ENCODE measurements around the gene CDC42BPB.

CDC42BPB gene

DNA sequence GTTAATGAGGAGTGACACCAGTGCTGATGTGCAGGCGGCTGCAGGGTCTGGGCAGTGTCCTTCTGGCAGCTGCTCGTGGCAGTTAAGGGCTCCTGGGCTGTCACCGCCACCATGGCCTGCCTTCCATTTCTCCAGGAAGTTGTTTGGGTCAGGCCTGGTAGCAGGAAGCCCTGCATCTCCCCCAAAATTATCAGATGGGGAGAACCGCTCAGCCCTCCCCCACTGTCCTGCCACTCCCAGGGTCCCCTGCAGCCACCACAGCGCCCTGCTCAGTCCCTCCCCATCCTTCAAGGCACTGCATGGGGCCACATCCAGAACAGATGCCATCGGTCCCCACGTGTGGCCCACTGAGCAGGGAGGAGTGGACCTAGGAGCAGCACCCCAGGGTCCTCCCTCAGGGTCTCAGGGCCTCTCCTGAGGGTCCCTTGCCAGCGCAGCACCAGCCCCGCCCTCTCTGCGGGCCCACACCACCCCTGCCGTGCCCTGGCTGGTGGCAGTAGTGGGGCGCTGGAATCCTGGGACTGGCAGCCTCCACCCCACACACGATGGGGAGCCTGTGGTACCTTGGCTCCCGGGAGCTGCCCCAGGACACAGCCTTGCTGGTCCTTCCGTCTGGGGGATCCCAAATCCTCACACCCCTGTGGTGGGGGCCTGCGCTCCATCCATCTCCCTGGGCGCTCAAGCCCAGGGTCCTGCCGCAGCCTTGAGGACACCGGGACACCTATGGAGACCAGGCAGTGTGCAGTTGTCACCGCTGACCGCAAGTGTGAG is 145.2 kb downstream of the CDC42BPB start:
- DNase-seq = no peak

DNA sequence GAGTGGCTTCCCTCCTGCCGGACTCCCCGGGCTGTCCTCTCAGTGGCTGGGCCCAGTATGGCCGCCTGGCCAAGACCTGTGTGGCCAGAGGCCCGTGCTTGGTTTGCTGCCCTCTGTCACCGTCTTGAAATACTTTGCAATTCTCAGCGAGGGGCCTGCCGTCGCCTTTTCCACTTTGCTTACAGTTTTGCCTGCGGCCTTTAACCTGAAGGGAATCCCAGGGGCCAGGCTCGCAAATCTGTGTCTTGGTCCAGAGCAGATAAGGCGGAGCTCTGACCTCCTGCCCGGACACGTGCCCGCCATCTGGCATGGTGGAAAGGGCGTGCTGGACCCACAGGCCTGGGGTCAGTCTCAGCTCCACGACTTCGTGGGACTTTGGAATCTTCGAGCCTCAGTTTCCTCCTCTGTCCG is 145.8 kb downstream of the CDC42BPB start:
- DNase-seq = no peak

DNA sequence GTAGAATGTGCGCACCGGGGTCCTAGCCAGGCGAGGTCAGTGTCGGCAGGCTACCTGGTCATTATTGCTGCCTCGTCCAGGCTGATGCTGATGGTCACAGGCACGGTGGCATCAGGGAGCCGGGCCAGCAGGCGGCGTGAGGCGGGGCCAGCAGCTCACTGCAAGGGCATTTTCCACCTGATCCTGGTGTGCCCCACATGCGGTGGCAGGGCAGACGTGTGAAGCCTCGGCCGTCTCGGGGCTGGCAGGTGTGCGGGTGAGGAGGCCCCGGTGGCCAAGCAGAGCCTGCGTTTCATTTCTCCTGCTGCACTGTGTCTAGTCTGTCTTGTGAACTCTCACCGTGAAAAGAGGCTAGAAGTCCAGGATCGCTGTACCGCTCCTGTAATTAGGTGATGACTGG is 146.9 kb downstream of the CDC42BPB start:
- DNase-seq = no peak

DNA sequence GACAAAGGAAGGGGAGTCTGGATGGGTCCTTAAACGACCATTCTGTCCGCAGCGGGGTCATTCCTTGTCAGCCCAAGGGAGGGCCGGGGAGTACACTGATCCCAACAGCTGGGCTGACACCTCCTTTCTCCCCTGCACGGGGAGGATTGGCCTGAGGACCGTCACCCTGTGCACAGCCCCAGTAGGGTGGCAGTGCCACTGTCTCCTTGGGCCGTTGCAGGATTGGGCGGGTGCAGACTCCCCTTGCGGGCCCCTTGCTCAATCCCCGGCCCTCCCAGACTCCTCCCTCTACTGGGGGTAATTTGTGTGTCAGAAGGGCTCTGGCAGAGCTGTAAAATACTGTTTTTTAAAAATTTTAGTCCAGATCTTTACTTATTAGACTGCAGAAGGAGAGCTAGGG is 147.4 kb downstream of the CDC42BPB start:
- DNase-seq = no peak

DNA sequence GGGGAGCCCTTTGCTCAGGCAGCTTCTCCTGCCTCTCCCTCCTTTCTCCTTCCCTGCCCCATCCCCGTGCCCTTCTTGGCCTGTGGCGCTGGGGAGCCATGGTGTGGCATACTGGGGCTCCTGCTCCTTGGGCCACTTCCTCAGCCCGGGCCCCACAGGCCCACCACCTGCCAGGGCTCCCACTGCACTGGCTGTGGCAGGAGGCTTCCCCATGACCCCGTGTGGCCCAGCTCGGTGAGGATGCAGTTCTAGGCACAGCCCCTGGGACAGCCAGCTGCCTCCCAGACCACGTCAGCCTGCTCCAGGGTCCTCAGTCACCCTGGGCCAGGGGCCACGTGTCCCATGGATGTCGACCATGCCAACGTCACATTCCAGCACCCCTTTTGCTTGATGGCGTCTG is 147.9 kb downstream of the CDC42BPB start:
- DNase-seq = no peak

DNA sequence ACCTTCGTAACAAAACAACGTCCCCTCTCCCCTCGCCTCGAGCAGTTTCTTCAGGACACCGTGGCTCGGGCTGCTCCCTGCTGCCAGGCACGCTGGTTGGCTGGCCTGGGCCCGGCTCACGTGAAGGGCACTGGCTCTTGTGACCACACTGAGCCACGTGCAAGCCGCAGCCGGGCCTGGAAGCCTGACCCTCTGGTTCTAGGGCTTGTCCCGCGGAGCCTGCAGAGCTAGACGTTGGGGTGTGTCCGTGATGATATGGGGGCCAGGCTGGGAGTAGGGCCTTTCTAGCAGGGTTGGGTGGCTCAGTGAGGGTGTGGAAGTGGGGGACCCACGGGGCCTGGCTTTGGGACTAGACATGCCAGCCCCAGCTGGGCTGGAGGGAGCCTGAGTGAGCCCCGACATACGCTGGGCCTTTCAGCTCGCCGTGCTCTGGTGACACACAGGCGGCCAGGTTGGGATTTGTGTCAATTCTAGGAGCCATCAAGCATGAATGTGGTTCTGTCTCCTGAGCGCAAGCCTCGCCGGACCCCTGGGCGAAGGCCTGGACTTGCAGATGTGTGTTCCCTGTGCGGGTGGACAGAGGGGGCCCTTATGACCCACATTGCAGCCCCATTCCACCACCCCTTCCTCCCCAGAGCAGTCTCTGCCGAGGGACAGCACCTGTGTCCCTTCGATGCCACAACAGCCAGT is 148.4 kb downstream of the CDC42BPB start:
- no peak for DNase-seq

DNA sequence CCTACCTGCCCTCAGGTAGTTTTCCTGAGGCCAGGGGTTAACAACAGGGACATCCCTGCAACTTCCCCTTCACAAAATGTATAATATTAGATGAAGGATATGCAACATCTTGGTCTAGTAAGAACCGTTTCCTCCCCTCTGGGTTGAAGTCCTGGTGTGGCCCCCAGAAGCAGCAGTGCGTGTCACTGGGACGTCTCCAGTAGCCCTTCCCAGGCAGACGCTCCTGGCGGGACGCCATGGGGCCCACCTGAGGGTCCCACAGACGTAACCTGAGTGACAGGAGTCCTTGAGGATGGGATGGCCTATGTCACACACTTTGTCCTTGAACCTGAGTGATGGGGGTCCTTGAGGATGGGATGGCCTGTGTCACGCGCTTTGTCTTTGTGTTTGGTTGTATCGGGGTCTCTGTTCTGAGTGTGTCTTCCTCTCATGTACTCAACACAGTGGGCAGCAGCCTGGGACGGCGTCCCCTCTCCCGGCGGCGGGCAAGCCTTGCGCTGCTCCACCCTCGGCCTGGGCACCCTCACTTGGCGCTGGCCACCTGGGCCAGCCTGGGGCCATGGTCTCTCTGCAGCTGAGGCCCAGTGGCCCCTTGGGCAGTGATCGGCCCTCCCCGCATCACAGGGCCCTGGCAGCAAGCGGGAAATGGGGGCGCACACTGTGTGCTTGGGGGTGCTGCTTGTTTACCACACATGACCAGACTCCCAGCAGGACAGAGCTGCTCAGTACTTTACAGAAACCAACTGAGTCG is 149.2 kb downstream of the CDC42BPB start:
- DNase-seq = no peak

DNA sequence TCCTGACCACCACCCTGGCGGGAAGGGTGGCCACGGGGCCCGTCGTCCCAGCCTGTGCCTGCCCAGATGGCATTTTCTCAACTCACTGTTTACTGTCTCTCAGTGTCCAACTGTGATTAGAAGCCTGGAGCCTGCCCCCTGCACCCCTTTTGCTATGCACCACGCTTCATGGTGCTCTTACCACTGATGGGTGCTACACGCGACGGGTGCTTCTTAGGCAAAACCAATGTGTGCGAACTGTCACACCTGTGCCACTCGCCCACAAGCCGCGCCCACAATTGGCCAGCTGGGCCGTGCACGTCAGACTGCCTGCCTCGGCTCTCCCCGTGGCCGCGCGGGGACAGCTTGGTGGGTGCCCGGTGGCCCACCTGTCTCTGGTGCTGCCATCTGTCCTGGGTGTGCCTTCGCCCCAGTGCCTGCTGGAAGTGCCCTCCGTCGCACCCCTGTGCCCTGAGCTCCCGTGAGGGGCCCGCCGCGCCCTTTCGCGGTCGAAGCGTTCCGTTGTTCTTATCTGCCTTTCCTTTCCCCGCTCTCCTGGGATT is 150.0 kb downstream of the CDC42BPB start:
- DNase-seq = no peak

DNA sequence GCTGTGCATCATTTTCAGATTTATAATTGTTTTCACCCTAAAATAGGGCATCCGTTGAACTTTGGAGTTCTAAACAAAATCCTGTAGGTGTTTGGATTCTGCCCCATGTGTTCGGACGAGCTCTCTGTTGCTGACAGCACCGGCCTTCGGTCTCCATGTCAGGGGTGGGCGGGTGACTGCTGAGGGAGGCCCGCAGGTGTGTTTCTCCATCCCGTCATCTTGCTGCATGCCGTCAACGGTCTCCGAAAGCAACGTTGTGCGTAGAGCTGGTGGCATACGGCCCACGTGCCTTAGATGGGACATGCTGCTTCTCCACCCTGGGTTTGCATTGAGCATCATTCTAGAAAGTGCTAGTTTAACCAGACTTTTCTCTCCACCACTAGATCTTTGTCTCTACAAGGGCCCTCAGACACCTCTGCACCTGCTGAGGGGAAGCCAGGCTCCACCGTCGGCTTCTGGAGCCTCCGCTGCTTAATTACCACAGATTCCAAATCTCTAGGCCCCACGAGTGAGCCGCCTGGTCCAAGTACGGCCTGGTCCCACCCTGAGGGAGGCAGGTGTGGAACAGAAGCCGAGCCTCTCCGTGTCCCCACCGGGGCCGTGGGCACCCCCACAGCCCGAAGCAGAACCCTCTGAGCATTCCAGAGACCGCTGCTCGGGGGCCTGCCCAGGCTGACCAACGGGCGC is 150.6 kb downstream of the CDC42BPB start:
- no peak for DNase-seq

DNA sequence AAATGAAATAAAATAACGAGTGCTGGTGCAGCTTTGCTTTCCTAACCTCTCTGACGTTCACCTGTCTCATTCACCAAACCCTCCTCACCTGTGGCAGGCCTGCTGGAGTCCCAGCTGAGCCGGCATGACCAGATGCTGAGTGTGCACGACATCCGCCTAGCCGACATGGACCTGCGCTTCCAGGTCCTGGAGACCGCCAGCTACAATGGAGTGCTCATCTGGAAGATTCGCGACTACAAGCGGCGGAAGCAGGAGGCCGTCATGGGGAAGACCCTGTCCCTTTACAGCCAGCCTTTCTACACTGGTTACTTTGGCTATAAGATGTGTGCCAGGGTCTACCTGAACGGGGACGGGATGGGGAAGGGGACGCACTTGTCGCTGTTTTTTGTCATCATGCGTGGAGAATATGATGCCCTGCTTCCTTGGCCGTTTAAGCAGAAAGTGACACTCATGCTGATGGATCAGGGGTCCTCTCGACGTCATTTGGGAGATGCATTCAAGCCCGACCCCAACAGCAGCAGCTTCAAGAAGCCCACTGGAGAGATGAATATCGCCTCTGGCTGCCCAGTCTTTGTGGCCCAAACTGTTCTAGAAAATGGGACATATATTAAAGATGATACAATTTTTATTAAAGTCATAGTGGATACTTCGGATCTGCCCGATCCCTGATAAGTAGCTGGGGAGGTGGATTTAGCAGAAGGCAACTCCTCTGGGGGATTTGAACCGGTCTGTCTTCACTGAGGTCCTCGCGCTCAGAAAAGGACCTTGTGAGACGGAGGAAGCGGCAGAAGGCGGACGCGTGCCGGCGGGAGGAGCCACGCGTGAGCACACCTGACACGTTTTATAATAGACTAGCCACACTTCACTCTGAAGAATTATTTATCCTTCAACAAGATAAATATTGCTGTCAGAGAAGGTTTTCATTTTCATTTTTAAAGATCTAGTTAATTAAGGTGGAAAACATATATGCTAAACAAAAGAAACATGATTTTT is 151.9 kb downstream of the CDC42BPB start:
- no peak for DNase-seq

DNA sequence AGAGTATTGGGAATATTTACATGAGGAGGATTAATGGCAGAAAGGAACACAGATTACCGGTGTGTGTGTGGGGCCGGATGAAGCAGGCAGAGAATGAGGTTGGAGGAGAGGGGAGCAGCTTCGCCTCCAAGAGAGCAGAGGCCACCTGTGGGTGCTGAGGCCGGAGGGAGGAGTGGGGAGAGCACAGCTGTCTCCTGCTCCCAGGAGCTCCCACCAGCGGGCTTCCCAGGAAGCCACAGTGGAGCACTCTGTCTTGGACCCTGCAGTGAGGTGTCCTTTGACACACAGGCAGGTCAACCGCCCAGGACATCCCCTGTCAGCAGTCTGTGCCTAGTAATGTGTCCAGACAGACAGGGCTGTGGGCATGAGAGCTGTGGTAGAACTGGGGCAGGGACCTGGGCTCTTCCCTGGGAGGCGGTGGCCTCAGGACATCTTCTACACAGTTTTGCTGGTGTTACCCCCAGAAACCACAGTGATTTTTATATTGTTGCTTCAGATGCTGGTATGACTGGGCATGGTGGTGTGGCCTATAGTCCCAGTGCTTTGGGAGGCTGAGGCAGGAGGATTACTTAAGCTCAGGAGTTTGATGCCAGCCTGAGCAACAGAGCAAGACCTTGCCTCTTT is 153.3 kb downstream of the CDC42BPB start:
- DNase-seq = no peak

DNA sequence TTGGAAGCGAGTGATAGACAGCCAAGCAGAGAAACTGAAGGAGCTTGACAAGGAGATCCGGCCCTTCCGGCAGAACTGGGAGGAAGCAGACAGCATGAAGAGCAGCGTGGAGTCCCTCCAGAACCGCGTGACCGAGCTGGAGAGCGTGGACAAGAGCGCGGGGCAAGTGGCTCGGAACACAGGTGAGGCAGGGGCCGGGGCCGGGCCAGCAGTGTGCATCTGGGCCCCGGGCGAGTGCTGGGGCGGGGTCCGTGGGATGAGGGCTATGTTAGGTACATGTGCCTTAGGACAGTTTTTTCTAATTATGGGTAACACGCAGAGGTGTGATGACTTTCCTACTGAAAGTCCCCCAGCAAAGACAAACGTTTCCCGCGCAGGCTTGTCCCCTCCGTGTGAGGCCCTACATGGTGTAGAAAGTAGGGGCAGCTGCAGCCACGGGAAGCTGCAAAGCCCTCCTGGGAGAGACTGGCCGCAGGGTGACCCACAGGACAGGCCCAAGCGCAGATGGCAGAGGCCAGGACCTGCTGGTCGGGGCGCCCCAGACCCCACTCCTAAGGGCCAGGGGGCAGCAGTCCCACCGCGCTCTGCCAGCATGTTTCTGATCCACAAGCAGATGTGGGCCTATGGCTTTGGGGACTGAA is 154.0 kb downstream of the CDC42BPB start:
- DNase-seq = no peak

DNA sequence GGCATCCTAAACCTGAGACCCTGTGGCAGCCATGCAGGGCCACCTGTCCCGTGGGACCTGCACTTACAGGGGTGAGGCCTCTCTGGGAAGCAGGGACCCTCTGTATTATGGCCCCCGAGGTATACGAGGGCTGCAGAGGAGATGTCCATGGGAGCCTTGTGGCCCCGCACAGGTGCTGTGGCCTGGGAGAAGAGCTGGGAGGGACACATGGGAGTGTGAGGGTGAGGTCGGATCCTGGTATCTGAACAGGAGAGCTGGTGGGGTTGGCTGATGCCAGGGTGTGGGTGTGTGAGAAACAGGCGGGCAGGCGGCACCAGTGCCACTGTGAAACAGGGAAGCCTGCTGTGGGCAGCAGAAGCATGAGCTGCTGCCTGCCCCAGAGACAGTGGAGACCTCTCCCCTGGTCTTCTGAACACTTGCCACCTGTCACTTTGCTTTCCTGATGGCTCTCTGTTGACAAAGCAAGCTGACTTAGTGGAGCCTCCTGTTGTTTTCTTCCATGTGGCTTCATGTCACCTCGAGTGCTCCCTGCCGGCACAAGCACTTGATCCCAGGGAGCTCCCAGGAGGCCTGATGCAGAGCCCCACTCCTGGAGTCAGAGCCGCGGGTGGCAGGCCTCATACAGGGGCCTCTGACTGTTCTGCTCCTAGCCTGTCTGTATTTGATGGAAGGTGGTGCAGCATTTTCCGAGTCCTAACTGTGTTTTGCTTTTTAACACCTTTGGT is 154.7 kb downstream of the CDC42BPB start:
- no peak for DNase-seq

DNA sequence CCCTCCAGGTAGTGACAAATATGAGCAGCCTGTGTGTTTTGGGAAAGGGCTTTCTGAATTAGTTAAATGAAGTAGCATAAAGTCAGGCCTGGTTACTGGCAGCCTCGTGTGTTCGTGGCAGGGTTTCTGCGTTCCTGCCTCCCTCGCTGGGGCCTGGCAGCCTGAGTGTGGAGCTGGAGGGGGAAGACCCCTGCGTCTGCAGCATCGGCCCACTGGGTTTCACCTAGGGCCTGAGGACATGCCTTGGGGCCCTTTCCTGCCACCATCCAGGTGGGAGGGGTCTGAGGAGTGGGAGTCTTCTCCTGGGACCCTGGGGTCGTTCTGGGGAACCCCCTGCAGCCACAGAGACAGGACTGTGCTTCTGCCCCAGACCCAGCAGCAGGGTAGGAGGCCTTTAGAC is 155.3 kb downstream of the CDC42BPB start:
- no peak for DNase-seq

DNA sequence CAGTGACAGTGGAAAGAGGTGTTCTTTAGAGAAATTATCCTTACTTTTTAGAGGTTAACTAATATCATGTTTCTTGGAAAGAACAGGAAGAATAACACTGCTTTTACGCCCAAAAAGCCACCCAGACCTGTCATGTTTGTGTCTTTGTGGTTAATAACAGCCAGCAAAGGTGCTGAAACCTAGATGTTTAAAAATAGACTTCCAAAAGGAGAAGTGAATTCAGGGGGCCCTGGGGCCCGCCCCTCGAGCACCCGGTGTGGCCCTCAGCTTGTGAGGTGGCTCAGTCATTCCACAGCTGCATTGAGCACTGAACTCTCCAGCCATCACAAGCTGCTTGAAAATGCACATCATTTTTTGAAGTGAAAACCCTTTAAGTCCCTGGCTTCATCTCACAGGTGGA is 155.7 kb downstream of the CDC42BPB start:
- no peak for DNase-seq

DNA sequence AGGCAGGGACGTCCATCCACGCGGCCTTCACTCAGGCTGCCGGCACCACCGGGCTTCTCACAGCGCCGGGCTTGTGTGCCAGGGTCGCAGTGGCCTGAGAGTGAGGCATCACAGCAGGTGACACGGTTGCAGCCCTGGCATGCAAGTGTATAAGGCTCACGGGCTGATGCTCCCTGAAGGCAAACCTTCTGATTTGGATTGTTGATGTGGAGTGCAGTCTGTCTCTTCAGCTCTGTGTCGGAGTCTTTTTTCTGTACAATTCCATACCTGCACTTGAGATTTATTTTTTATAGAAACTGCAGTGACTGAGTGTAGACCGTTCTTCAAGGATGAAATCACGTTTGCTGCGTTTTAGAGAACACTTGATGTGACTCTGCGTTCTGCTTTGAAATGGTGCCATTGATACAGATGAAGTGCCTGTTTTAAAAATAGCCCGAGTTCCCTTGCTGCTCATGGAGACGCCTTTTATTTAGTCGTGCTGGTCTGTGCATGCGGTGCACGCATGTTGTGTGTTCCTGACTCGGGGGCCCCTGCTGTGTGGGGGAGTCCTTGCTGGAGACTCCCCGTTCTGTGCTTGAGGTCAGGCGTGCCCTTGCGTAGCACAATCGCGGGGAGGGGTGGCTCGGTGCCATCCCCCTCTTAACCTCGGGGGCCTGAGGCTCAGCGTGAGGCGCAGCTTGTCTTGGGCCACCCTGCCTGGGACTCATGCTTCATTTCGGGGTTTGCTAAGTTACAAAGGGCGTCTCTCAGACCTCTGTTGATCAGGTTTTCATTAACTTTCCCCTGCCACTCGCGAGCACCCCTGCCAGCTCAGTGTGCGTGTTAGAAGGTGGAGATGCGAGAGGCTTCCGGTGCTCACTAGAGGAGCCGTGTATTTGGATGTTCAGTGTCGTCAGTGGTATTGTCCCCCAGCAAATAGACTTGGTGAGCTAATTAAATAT is 156.4 kb downstream of the CDC42BPB start:
- DNase-seq = no peak

DNA sequence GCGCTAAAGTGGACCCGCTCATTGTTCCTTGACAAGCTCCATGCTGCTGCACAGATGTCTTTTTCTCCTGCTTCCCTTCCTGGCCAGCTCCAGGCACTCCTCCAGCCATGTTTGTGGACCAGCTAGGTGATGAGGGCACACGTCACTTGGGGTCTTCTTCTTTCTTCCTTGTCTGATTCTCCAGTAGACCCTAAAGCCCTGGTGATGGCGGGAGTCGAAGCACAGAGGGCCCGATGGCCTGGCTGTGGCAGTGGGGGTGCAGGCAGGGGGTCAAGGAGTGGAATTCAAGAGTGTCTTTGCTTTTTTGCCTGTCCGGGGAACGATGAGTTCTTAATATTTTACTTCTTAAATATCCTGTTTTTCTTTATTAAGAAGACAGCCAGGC is 157.8 kb downstream of the CDC42BPB start:
- DNase-seq = no peak

DNA sequence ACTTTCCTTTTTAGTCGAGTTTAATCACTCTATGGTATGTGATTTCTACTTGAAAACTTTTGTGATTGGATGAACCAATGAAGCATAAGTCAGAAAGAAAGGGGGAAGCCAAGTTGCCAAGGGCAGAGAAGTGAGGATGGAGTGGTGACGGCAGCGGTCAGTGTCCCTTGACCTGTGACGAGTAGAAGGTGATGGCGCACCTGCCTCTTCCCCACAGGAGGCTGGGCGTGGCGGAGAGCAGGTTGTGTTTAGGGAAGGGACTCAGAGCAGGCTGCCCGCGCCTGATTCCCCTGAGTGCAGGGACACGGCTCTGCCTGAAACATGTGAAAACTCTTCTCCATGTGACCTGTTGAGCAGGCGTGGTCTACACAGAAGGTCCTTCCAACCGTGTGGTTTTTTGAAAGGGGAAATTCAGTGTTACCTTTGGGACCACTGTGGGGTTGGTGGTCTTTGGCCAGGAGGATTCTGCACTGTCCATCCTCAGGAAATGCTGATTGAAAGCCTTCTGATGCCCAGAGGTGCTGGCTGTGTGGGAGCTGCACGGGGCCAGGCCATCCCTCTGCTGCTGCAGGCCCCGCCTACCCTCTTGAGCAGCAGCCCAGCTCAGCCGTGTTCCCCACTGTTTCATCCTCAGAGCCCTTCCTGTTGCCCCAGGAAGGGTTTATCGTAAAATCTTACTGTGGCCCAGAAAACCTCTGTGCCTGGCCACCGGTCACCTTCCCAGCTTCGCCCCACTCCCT is 158.4 kb downstream of the CDC42BPB start:
- no peak for DNase-seq

Measured in inflammatory macrophage (primary cell).